ENCODE data around the gene LYL1.
A peak's percentile ranks its signal among the peaks of the same experiment; 100 is the strongest.

Gene LYL1

GRCh38 chr19:13103581-13104359 lies 1.1 kb upstream of the LYL1 start:
- no peak for DNase-seq (ENCODE audit: extremely low read depth, low read depth)
- TF ChIP-seq CTCF (IDR thresholded peaks at IDR 0.05; ENCODE audit: low read depth, low read length), result no peak

GRCh38 chr19:13102416-13102665 lies 317 bp downstream of the LYL1 start:
- DNase-seq (ENCODE audit: extremely low read depth, low read depth), result no peak
- TF ChIP-seq CTCF (IDR thresholded peaks at IDR 0.05; ENCODE audit: low read depth, low read length), result no peak

GRCh38 chr19:13101590-13102415 lies 855 bp downstream of the LYL1 start:
- no peak for DNase-seq (ENCODE audit: extremely low read depth, low read depth)
- no peak for TF ChIP-seq CTCF (IDR thresholded peaks at IDR 0.05; ENCODE audit: low read depth, low read length)

DNA sequence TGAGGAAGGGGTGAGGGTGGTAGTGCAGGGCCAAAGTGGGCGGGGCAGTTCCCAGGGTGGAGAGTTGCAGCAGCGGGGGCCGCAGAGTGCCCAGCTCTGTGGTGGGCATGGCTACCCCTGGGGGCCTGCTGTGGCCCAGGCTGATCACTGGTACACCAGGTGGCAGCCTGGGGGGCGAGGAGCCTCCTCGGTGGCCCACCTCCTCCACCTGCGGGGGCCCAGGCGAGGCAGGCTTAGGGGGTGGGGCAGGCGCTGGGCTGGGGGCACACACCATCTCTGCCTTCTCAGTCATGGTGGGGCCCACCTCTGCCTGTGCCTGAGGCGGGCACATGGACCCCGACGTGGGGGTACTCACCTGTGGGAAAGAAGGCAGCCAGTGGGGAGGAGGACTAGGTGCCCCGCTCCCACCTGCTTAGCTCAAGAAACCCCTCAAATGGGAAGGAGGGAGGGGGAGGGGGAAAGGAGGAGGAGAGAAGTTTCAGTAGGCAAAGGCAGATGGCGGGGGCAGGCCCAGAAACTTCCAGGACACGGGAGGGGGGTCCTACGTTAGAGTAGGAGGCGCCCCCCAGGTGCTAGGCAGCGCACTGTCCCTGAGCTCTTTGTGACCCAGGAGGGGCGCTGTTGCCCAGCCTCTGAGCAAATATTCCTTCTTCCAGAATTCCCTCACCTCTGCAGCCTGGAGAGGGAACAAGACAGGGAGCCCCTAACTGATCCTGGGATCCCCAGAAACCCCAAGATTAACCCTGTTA lies 1.6 kb downstream of the LYL1 start:
- DNase-seq (ENCODE audit: extremely low read depth, low read depth), result no peak

DNA sequence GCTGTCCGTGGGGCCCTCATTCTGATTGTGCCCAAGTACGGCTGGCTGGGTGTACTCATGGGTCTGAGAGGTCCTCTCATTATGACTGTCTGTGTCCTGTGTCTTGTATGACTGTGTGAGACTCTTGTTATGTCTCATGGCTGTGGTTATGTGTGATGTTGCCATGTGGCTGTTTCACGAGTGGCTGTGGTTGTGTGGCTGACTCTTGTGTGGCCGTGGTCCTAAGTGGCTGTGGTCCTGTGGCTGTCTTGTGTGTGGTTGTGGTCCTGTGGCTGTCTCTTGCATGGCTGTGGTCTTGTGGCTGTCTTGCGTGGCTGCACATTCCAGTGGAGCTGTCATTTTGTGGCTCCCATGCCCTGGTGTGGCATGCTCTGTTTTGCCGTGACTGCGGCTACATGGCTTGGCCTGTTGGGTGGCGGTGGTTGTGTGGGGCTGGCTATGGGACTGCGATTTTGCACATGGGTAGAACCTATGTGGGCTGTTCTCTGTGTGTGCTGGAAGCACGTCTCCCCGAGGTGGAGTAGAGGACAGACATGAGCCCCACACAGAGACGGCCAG lies 2.5 kb downstream of the LYL1 start:
- no peak for DNase-seq (ENCODE audit: extremely low read depth, low read depth)
- TF ChIP-seq CTCF (IDR thresholded peaks at IDR 0.05; ENCODE audit: low read depth, low read length), result no peak

More for the DNA sequence above, 1.6 kb downstream of the LYL1 start:
- TF ChIP-seq CTCF (IDR thresholded peaks at IDR 0.05; ENCODE audit: low read depth, low read length), result peak; percentile 23

DNA sequence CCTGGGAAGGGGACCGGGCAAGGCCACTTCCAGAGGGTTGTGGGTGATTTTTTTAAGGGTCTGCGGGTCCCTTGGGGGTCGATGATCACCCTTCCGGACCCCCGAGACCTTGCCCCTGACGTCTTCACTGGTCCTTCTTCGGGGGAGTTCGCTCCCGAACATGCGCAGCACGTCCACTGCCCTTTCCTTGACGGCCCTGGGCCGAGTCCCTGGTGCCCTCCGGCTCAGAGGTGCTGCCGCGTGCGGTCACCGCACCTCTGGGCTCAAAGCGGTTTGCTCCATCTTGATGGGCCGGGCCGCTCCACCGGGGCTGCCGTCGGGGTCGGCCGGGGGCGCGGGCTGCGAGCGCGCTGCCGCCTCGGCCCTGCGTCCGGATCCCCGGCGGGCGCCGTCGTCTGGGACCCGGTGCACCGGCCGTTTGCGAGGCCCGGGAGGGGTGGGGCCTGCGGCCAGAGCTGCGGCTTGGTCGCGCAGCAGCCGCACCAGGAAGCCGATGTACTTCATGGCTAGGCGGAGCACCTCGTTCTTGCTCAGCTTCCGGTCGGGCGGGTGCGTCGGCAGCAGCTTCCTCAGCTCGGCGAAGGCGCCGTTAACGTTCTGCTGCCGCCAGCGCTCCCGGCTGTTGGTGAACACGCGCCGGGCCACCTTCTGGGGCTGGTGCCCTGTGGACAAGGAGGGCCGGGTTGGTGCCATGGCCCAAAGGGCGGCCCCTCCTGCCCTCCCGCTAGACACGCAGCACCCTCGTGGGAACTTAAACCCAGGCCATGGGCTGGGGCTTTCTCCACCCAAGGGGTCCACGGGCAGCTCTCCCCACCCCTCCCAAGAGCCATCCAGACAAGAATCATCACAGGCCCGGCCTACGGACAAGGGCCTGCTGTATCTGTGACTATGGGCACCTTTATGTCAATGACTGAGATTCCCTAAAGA lies 3.3 kb downstream of the LYL1 start:
- TF ChIP-seq CTCF (IDR thresholded peaks at IDR 0.05; ENCODE audit: low read depth, low read length), result no peak
- no peak for DNase-seq (ENCODE audit: extremely low read depth, low read depth)

Measured in AG09319 (cell line).